Stimulated activated CD4-positive, alpha-beta T cell treated with anti-CD3 and anti-CD28 coated beads, TNF-alpha, amount 100 ng/mL, for 24 hours (primary cell): ENCODE measurements around the gene ZNF705A.
"Not testable (repeated sequence)": the region's sequence is repeated elsewhere in the genome, so short reads cannot be mapped to it uniquely, and the experiment has no call there.

Source experiments
- DNase-seq, 3 experiments: peaks; one replicate each; pipeline ENCODE4 v3.0.0-alpha.2; 2020; ENCODE audit warnings: low read depth in 3 of 3

The ZNF705A gene

DNA sequence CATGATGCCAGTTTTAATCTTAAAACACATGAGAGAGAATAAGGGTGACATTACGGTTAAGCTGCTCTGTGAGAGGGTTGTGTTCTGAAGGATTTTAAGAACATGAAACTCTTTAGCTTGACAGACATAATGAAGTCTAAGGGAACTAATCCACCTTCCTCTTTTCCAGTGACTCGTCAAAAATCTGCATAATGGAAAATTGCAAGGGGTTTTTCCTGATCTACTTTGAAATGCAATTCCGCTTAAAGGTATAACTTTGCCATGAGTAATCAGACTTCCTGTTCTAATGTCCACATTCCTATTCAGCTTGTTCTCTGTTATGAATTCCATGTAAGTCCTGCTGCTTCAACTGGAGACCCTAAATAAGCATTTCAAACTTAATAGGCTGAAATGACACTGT lies at the start of gene ZNF705A:
ZNF705A (plus strand) TSS at position 171 of the 400 bp plus-strand sequence. CDS start 15,611 bp downstream, outside the sequence.
- DNase-seq = no peak

DNA sequence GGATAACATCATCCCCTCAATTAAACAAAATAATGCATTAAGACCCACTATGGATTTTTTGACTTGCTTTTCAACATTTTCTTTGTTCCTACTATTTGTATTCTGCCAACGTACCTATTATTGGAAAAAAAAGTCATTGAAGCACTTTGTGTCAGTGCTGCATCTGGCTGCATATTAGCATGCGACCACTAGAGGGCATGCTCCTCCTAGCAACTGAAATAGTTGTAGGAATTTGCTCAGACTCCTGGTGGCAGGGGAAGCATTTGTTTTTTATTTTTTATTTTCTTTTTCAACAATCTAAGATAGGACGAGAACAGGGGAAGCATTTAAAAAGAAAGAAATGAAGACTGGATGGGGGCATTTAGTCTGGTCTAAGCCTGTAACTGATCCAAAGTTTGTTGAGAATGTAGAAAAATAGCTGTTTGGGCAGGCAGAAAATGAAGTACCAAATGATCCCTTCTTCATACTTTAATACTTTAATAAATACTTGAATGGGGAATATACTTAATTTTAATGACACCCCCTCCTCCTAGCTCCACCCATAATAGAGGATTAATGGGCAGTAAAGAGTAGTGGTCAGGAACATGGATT lies 47.9 kb upstream of the ZNF705A start:
- peak; percentile 45 to 77 (median 65) for DNase-seq

DNA sequence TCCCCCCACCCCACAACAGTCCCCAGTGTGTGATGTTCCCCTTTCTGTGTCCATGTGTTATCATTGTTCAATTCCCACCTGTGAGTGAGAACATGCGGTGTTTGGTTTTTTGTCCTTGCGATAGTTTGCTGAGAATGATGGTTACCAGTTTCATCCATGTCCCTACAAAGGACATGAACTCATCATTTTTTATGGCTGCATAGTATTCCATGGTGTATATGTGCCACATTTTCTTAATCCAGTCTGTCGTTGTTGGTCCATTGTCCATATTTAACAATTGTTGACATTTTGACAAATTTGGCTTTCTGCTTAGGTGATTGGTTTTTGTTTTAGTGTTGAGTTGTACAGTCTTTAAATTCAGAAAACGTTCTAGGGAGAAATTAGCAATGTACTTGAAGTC lies 43.7 kb upstream of the ZNF705A start:
- DNase-seq = not testable (repeated sequence)

DNA sequence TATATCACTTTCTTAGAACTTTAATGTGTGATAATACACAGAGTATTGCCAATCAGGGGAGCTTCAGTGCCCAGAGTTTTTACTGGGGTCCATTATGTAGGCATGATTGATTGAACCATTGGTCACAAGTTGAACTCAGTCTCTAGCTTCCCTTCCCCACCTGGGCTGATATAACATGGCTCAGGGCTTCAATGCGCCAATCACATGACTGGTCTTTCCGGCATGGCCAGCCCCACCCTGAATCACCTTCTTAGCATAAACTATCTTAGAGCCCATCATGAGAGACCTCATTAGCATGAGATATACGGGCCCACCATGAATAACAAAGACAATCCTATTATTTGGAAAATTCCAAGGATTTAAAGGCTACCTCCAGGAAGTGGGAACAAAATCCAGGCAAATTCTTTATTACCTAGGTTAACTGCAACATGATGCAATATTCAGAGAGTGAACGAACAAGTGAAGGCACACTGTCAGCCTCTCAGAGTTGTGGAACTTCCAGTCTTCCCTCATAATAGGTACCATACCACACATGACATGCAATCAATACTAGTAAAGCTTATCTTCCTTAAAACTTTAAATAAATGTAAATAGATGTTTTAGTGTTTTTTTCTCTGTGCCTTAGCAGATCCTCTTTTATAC lies 36.6 kb upstream of the ZNF705A start:
- DNase-seq = no peak

DNA sequence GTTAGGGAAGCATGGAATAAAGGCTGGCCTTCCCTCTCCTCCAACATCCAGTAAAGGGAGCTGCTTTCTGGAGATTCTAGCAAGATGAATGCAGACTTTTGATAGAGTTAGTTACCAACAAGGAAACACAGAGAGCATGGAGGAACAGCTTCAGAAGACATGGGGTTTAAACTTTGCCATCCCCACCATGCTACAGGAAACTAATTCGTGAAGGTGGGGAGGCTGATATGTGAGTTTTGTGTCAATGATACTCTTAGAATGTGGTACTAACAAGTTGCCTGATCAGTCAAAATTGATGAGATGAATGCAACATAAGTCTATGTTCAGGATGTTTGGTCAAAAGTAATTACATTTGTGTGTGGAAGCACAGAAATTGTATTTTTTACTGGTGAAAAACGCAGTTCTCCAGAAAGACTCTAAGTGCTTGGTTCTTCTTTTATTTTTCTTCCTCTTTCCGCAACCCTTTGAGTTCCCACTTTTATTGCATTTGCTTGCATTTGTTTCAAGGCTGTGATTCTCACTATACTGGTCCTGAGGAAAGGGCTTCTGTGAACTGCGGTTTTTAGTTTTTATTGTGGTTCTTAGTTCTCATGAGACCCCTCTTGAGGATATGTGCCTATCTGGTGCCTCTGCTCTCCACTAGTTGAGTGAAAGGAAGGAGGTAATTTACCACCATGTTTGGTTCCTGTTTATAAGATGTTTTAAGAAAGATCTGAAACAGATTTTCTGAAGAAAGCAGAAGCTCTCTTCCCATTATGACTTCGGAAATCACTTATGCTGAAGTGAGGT lies 33.5 kb upstream of the ZNF705A start, which contains the start of gene CLEC4A:
CLEC4A (plus strand) TSS at position 494 of the 789 bp plus-strand sequence; CDS start at position 756, 262 bp downstream.
- no peak for DNase-seq

DNA sequence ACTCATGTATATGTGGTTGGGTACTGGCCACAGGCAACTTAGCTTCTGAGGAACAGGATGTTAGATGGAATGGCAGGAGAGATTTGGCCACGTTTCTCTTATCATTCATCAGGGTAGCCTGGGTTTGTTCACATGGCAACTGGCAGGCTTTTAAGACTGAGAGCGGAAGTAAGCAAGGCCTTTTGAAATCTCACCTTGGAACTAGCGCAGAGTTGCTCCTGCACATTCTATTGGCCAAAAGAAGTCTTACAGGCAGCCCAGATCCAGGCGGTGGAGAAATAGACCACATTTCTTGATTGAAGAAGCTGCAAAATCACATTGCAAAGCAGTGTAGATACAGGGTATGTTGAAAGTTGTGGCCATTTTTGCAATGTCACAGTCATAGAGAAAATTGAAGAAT lies 29.7 kb upstream of the ZNF705A start:
- DNase-seq = no peak

DNA sequence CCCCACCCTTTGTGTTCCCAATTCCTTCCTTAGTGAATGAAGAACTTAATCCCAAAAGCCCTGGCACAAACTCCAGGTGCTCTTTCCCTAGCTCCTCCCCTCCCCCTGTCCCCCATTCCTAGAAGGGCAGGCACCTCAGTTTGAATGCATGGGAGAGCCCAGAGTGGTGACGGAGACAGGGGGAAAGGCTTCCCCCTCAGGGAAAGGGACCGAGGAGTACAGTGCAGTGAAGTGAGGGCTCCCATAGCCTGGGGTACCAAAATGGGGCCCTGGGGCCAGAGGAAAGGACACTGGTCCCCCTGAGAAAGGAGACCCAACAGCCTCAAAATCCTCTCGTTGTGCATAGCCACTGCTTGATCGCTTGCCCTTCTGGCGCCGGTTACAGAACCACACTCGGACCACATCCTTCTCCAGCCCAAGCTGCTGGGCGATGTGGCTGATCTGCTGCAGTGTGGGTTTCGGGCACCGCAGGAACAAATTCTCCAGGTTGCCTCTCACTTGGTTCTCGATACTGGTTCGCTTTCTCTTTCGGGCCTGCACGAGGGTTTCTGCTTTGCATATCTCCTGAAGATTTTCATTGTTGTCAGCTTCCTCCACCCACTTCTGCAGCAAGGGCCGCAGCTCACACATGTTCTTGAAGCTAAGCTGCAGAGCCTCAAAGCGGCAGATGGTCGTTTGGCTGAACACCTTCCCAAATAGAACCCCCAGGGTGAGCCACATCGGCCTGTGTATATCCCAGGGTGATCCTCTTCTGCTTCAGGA lies 23.0 kb upstream of the ZNF705A start:
- not testable (repeated sequence) for DNase-seq

DNA sequence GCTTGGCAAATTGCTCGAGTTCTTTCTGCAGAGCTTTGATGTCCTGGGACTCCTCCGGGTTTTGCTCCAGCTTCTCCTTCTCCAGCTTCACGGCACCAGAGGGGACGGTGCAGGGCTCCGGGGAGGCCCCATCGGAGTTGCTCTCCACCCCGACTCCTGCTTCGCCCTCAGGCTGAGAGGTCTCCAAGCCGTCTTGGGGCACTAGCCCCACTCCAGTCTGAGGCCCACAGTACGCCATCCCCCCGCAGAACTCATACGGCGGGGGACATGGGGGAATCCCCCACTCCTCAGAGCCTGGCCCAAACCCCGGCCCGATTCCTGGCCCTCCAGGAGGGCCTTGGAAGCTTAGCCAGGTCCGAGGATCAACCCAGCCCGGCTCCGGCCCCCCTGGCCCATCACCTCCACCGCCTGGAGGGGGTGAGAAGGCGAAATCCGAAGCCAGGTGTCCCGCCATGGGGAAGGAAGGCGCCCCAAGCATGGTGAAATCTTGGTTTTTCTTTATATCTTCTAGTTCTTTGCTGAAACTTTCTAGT lies 22.4 kb upstream of the ZNF705A start:
- not testable (repeated sequence) for DNase-seq

DNA sequence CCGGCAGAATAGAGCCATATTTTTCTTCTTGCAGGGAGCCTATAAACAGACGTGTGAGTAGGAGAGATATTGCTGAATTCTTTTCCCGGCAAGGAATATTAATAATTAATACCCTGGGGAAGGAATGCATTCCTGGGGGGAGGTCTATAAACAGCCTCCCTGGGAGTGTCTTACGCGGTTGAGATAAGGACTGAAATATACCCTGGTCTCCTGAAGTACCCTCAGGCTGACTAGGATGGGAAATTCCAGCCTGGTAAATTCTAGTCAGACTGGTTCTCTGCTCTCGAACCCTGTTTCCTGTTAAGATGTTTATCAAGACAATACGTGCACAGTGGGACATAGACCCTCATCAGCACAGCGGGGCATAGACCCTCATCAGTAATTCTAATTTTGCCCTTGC lies 15.2 kb upstream of the ZNF705A start:
- DNase-seq = not testable (repeated sequence)

DNA sequence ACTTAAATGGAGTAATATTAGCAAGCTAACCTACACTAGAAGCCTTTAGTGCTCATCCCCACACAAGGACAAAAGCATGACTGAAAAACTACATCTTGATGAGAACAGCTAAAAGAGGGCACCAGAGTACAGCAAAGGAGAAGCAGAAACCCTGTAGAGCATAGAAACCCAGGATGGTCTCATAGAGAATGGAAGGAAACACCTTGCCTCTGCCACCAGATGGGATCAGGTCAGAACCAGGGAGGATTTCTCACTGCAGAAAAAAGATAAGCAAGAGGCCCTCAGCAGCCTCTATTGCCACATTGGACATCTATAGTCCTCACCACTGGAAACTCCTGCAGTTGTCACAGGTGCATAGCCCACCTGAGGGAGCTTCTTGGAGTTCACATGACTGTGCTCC lies 13.6 kb upstream of the ZNF705A start:
- no peak for DNase-seq

DNA sequence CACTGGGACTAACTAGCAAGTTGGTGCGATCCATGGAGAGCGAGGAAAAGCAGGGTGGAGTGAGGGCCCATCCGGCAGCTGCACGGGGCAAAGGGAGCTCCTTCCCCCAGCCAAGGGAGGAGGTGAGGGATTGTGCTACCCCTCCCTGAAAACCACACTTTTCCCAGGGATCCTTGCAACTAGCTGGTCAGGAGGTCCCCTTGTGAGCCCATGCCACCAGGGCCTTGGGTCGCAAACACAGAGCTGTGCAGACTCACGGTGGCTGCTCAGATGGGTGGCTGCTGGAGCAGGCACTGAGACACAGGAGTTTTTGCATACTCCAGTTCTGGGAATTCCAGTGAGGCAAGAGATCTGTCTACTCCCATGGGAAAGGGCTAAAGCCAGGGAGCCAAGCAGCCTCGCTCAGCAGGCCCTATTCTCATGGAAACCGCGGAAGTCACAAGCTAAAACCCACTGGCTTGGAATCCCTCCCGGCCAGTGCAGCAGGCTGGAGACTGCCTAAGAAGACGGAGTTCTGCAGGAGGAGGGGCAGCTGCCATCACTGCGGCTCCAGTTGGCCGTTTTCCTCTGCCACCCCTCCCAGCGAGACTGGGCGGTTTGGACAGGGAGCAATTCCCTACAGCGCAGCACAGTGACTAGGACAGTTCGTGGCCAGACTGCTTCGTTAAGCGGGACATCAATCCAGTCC lies 10.9 kb upstream of the ZNF705A start:
- no peak for DNase-seq

DNA sequence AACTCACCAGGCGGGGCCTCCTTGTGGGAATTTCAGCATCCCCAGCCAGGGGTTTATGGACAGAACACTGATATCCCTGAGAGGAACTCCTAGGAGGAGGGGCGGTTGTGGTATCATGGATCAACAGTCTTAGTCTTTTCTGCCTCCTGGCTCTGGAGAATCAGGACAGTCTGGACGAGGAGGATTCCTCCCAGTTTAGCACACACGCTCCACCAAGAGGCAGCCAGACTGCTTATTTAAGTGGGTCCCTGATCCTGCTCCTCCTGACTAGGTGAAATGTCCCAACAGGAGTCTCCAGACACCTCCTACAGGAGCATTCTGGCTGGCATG lies 10.4 kb upstream of the ZNF705A start:
- DNase-seq = no peak

DNA sequence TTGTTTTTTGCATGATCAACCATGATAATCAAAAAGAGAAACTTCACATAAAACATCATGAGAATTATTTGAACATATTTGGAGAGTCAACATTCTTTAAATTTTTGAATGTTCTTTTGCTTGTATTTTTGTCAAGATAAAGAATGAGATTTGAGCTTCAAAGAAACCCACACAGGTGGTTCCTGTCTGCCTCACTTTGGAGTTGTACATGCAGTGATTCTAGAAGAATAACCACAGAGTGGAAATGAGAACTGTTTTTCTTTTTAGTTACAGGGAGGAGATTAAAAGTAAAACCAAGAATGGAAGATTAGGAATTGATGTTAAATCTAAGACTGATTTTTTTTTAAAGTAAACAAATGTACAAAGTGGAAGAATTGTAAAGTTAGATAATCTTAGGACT lies 2.3 kb upstream of the ZNF705A start:
- DNase-seq = no peak

DNA sequence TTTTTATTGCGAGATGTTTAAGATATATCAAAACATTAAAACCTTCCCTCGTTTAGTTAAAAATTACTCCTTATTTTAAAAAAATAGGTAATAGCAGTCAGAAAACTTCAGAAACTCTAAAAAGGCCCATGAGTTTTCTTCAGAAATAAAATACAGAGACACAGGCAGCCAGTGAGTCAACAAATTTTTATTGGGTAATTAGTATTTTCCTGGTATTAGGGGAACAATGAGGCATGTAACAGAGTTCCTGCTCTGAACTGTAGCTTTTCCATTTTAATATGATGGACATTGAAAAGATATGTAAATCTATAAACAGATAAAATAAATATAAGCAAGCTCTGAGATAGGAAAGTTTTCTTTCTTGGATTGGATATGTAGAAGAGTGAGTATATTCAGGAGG lies 399 bp upstream of the ZNF705A start:
- no peak for DNase-seq

DNA sequence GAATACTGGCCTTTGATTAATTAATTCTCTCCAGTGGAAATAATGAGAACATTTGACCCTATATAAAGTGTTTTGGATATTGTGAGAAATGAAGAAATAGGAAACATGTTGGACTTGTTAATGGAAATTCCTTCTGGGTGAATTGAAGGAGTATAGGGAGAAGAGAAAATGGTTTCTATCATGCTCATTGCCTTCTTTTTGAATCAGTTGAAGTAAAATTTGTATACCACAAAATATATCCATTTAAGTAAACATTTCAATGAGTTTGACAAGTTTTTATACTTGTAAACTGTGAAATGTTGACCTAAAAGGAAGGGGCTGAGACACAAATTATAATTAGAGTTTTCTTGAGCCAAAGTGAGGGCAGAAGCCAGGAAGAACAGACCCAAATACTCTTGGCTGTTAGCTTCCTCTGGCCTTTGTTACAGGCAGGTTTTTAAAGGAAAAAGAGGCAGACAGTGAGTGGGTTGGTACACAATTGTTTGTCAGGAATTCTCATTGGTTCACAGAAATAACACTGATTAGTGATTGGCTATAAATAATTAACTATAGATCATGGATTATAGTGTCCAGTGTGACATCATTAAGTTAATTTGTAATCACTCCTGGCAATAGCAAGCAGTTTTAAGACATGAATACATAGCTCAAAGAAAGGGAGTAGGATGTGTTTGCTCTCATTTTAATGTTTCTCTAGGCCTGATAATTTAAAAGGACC lies 826 bp downstream of the ZNF705A start:
- DNase-seq = no peak

DNA sequence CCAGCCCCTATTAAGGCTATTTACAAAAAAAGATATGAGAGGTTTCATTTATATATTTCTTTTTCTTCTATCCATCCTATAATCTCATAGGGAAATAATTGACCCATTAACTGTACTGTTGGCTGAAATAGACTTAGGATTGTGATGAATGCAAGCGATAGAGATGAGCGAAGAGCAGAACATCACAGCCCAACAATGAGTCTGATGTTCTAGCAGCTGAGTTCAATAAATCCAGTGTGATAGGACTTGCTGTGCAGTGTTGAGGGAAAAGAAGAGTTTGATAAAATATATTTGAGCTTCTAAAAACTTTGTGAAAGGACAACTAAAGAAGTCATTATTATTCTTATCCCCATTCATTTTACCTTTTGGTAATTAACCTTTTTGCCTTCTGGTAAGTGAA lies 16.1 kb downstream of the ZNF705A start:
- DNase-seq = not testable (repeated sequence)

DNA sequence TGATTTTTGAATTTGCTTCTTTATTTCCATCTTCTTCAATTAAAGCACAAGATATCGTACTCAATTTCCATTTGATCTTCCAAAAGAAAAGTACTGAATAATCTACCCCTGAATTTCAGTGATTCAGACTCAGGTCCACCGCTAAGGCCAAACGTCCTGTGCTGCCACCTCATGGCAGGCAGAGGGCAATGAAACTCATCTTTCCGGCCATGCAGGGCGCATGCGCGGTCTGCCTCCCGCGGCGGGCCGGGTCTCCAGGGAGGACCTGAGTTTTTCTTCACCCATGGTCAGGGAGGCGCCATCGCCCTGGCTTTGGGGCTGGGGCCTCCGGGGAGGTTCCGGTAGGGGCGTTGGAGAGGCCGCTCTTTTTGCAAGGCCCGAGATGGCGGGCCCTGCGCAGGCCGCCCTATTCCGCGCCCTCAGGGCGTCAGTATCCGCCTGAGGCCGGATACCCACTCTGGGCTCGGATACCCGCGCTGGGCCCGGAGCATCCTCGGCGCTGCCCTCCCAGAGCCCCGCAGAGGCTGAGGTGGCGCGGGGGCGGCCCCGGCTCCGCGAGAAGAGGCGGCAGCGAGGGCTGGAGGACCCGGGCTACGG lies 23.3 kb downstream of the ZNF705A start:
- DNase-seq = peak; percentile 15 to 60 (median 40)

DNA sequence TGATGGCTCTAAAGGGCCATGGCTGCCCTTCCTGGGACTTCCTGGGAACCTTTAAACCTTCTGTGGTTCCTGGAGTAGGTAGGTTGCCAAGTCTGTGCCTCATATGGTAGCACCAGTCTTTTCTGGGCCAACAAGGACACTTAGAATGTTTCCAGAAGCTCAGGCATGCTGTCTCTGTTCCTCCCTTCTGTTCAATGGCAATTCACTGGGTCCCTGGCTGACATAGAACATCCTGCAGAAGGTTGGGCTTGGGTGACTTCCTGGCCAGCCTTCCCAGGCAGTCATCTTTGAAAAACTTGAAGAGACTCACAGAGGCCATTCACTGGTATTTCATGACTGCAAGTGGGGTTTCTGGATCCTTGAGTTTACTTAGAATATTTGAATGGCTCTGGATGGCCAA lies 24.5 kb downstream of the ZNF705A start:
- not testable (repeated sequence) for DNase-seq

DNA sequence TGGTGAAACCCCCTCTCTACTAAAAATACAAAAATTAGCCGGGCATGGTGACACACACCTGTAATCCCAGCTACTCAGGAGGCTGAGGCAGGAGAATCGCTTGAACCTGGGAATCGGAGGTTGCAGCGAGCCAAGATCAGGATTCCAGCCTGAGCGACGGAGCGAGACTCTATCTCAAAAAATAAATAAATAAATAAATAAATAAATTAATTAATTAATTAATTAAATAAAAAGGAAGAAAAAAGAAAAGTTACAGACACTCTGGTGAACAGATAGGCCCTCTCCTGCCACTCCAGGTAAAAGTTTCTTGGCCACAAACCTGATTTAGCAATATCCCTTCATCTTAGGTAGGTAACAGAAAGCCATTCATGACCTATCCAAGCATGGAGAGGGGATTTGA lies 26.1 kb downstream of the ZNF705A start:
- DNase-seq = not testable (repeated sequence)

DNA sequence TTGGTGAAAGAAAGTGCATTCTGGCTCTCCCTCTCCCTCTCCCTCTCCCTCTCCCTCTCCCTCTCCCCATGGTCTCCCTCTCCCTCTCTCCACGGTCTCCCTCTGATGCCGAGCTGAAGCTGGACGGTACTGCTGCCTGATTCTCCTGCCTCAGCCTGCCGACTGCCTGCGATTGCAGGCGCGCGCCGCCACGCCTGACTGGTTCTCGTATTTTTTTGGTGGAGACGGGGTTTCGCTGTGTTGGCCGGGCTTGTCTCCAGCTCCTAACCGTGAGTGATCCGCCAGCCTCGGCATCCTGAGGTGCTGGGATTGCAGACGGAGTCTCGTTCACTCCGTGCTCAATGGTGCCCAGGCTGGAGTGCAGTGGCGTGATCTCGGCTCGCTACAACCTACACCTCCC lies 26.5 kb downstream of the ZNF705A start:
- not testable (repeated sequence) for DNase-seq
